GM12878 (cell line): ENCODE results near the gene PAQR7. TPM values are rescaled to one million over a fixed set of nuclear protein-coding genes. Genes with fewer than 3 reads are reported as not detected.
A peak's percentile ranks its signal among the peaks of the same experiment; 100 is the strongest.

ENCODE experiments used
- ATAC-seq: fragments of 200-7000 bp; cut with Tn5 transposase; 3 replicates; pipeline ENCODE4 v1.9.1; 2020; ENCODE audit warnings: mild to moderate bottlenecking, moderate library complexity
- BruUV-seq: library from RNA; stranded (reverse); fragments of 400-500 nt; replicated peaks from 2 replicates; lab custom pipeline; 2021; lab: Mats Ljungman, UMichigan
- CTCF ChIA-PET: fragments of 300-600 bp; sonication (Branson Sonifier 250); formaldehyde crosslinking; extraction: SDS; loops from one replicate; lab custom pipeline; 2021; ENCODE audit warnings: inconsistent platforms; lab: Yijun Ruan, JAX
- POLR2A ChIA-PET: fragments of 350-600 bp; formaldehyde crosslinking; extraction: SDS; loops from one replicate; lab custom pipeline; 2021; ENCODE audit warnings: inconsistent platforms; lab: Charles Lee
- RAD21 ChIA-PET: fragments of 300-600 bp; sonication (Branson Sonifier 250); formaldehyde crosslinking; loops from one replicate; lab custom pipeline; 2023; ENCODE audit warnings: antibody characterized with exemption; ENCODE audit not compliant: unreplicated experiment; lab: Charles Lee
- SMC1A ChIA-PET: fragments of 300-600 bp; sonication (Branson Sonifier 250); formaldehyde crosslinking; loops from one replicate; lab custom pipeline; 2023; ENCODE audit not compliant: unreplicated experiment, uncharacterized antibody; lab: Charles Lee
- DNase-seq: peaks from one replicate; pipeline ENCODE4 v3.0.0-alpha.2; 2011; ENCODE audit warnings: low read depth, low spot score
- FAIRE-seq: peaks from 3 replicates; lab custom pipeline; 2011; peaks lifted over from hg19 to GRCh38; lab: Jason Lieb, UNC
- H2AFZ ChIP-seq: 2 replicates; pipeline ENCODE4 v1.6.0; 2011; ENCODE audit warnings: low read depth, low read length, control low read depth; ENCODE audit not compliant: control insufficient read depth
- H3K27ac ChIP-seq: 2 replicates; pipeline ENCODE4 v1.5.1; 2011; ENCODE audit warnings: control low read depth; ENCODE audit not compliant: control insufficient read depth, insufficient read depth
- H3K27me3 ChIP-seq, 2 experiments: replicated peaks in 1 of 2; 2 replicates each; pipeline versions ENCODE4 v1.6.0 to v1.6.1; 2011; ENCODE audit warnings: low read length in 1 of 2; ENCODE audit not compliant: control insufficient read depth in 2 of 2, insufficient read depth in 2 of 2
- H3K36me3 ChIP-seq, 2 experiments: 2 replicates each; pipeline ENCODE4 v1.5.1; 2011; ENCODE audit warnings: low read length in 1 of 2; ENCODE audit not compliant: control insufficient read depth in 2 of 2, insufficient read depth in 2 of 2
- H3K4me1 ChIP-seq: 2 replicates; pipeline ENCODE4 v1.6.1; 2011; ENCODE audit warnings: mild to moderate bottlenecking, low read length, moderate library complexity, mixed read lengths; ENCODE audit not compliant: control insufficient read depth, insufficient read depth
- H3K4me2 ChIP-seq: 2 replicates; pipeline ENCODE4 v1.6.0; 2011; ENCODE audit warnings: control low read depth; ENCODE audit not compliant: control insufficient read depth, insufficient read depth
- H3K4me3 ChIP-seq: fragments of 200-600 bp; sonication (generic); 2 replicates; pipeline ENCODE4 v1.5.1; 2016
- H3K79me2 ChIP-seq: 2 replicates; pipeline ENCODE4 v1.6.0; 2011; ENCODE audit warnings: low read length; ENCODE audit not compliant: control insufficient read depth, insufficient read depth
- H3K9ac ChIP-seq: 2 replicates; pipeline ENCODE4 v1.8.0; 2011; ENCODE audit warnings: low read length, control low read depth, mixed read lengths; ENCODE audit not compliant: control insufficient read depth, insufficient read depth
- H3K9me3 ChIP-seq: replicated peaks from 3 replicates; pipeline ENCODE4 v1.5.1; 2011; ENCODE audit warnings: mild to moderate bottlenecking, low read length; ENCODE audit not compliant: control insufficient read depth, insufficient read depth
- H4K20me1 ChIP-seq: 2 replicates; pipeline ENCODE4 v1.6.0; 2011; ENCODE audit not compliant: control insufficient read depth, insufficient read depth
- CTCF ChIP-seq, 3 experiments: IDR thresholded peaks in 2 of 3; conservative IDR thresholded peaks in 1 of 3; 2 replicates each; pipeline ENCODE4 v1.5.1; 2011; ENCODE audit warnings: low read depth in 3 of 3, low read length in 3 of 3, mild to moderate bottlenecking in 3 of 3, control low read depth in 2 of 3, moderate library complexity in 2 of 3, inconsistent platforms in 1 of 3, mixed read lengths in 1 of 3; ENCODE audit not compliant: control insufficient read depth in 2 of 3, insufficient read depth in 1 of 3; ENCODE audit errors: extremely low read depth in 1 of 3
- ELK1 ChIP-seq: IDR thresholded peaks from 2 replicates; pipeline ENCODE4 v1.6.1; 2012; ENCODE audit warnings: low read depth, low read length, improper control_type of control experiment
- NBN ChIP-seq: fragments of 450-650 bp; IDR thresholded peaks from 2 replicates; pipeline ENCODE4 v1.6.1; 2016
- RAD21 ChIP-seq: IDR thresholded peaks from 2 replicates; pipeline ENCODE4 v1.6.1; 2011; ENCODE audit warnings: mild to moderate bottlenecking, low read depth, low read length, moderate library complexity; ENCODE audit not compliant: insufficient read depth
- SMC3 ChIP-seq: IDR thresholded peaks from 2 replicates; pipeline ENCODE4 v1.6.1; 2011; ENCODE audit warnings: low read length, improper control_type of control experiment, borderline replicate concordance
- WGBS: methylation state at CpG from one replicate; pipeline ENCODE4 v1.1.6; 2016; ENCODE audit warnings: low lambda C conversion rate; ENCODE audit not compliant: insufficient replicate concordance, insufficient coverage; ENCODE audit errors: missing lambda C conversion rate; 5-methylcytosine and 5-hydroxymethylcytosine counted together
- in situ Hi-C: fragments of 300-500 bp; cut with MboI; formaldehyde crosslinking; loops from 9 replicates; pipeline ENCODE4 v1.14.3; 2018; ENCODE audit warnings: mixed read lengths
- intact Hi-C: fragments of 100-400 bp; cut with micrococcal nuclease; formaldehyde crosslinking; loops from one replicate; pipeline ENCODE4 v1.14.2; 2022; ENCODE audit not compliant: unreplicated experiment
- polyA plus RNA-seq, 11 experiments: library from polyadenylated mRNA; depleted of rRNA in 4 of 11; unstranded in 6 of 11; stranded (reverse) in 5 of 11; fragments of >200 nt; fragmentation: Nextera tagmentation in 4 of 11; fragmentation: Illumina TruSeq in 1 of 11; extraction: Ambion mirVana in 4 of 11; extraction: Trizol in 1 of 11; gene quantifications; 1 replicate in 1 of 11; 2 replicates in 10 of 11; pipeline versions ENCODE4 v1.2.1 to v1.2.3, GENCODE V29; 2011 to 2016; ENCODE audit warnings: inconsistent platforms in 2 of 11, missing spikeins in 2 of 11, low read depth in 1 of 11
- total RNA-seq, 4 experiments: library from RNA; depleted of rRNA in 3 of 4; stranded (reverse); fragments of >200 nt in 3 of 4; fragmentation: Illumina TruSeq in 1 of 4; extraction: Trizol in 1 of 4; gene quantifications; 2 replicates each; pipeline versions ENCODE4 v1.2.1 to v1.2.3, GENCODE V29; 2013 to 2021

PAQR7 gene
- total and polyA plus RNA-seq, 10 of the 15 experiments (the other 5 are each of a cell fraction or from before 2014, with no cell fraction given): 1.1 to 8.8 (median 5.2) TPM

GRCh38 chr1:25837262-25837875 lies 38.1 kb downstream of the PAQR7 start:
- Histone ChIP-seq H2AFZ (no peak overlapping the region), H3K4me1 (no peaks in the 10 kb centered on the region), H4K20me1 (no peaks in the 10 kb centered on the region), H3K9me3 (no peaks in the 10 kb centered on the region), H3K36me3 (peaks cover 3 to 18% of the 10 kb centered on the region in 2 experiments), H3K4me2 (no peak overlapping the region), H3K4me3 (no peak overlapping the region), H3K27me3 (no peaks in the 10 kb centered on the region), H3K27ac (no peak overlapping the region)
- ChIA-PET RAD21 (interaction anchor here (0.7 to 1.0 kb wide), 6 partner anchors 14 to 160 kb away, joined by 3 to 5 read pairs (median 3); partner anchors contain the start of gene PAFAH2), CTCF (interaction anchor here (0.6 to 1.0 kb wide), 8 partner anchors 17 to 164 kb away, joined by 3 to 5 read pairs (median 4); partner anchors contain the start of gene PAFAH2), POLR2A (no interaction called here)
- 97% methylated on average over 1 of the region's 1 CpG for WGBS
- in situ Hi-C loops (no loop called here), intact Hi-C loops (no loop called here)
- TF ChIP-seq CTCF (IDR thresholded peaks at IDR 0.05 in 2 of 3, conservative IDR thresholded peaks at IDR 0.05 in 1 of 3; ENCODE audit: control insufficient read depth in 2 of 3, extremely low read depth in 1 of 3, insufficient read depth in 1 of 3, low read depth in 3 of 3, low read length in 3 of 3) (peak; percentile 40 to 54 (median 50); a peak in 5 of 6 replicates), ELK1 (no peak), NBN (no peak), RAD21 (peak; percentile 49), SMC3 (peak; percentile 35; the same call in 1 of the 2 replicates)
- TF ChIP-seq, all 136 proteins: peak for 3
- SMC1A ChIA-PET: interaction anchor here (0.9 to 1.6 kb wide), 4 partner anchors 9 to 180 kb away, joined by 3 to 8 read pairs (median 3); partner anchors contain the start of gene PAFAH2
- FAIRE-seq (no peak), DNase-seq (no peak), ATAC-seq (peak; percentile 49; the same call in 2 of the 3 replicates)
- Histone ChIP-seq H3K79me2 (no peaks in the 10 kb centered on the region), H3K9ac (no peak overlapping the region)
- BruUV-seq: no TSS peak
